ENCODE measurements around the gene TLE2. TPM values are rescaled to one million over a fixed set of nuclear protein-coding genes. Genes with fewer than 3 reads are reported as not detected.
"Not testable (repeated sequence)": the region's sequence is repeated elsewhere in the genome, so short reads cannot be mapped to it uniquely, and the experiment has no call there.

The TLE2 gene
- total RNA-seq, 4 donors from 2014 or later: 81.3 to 114 (median 90.3) TPM

DNA sequence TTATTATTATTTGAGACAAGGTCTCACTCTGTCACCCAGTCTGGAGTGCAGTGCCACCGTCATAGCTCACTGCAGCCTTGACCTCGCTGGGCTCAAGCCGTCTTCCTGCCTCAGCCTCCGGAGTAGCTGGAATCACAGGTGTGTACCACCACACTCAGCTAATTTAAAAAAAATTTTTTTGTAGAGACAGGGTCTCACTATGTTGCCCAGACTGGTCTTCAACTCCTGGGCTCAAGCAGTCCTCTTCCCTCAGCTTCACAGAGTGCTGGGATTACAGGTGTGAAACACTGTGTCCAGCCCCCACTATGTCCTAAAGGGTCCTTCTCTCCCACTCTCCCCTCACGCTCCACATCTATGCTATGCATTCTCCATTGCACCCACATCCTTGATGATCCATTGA, 9.1 kb upstream of the TLE2 start:
- Histone ChIP-seq H3K9me3 (no peaks in the 10 kb centered on the region), H3K27ac (no peak overlapping the region), H3K4me3 (replicated peaks in 1 of 3) (no peak overlapping the region), H3K27me3 (no peaks in the 10 kb centered on the region), H3K36me3 (no peaks in the 10 kb centered on the region), H3K4me1 (peaks cover 11 to 30% of the 10 kb centered on the region in 2 donors)
- no peak for TF ChIP-seq POLR2A (IDR thresholded peaks at IDR 0.05)
- TF ChIP-seq, protein P1, sequence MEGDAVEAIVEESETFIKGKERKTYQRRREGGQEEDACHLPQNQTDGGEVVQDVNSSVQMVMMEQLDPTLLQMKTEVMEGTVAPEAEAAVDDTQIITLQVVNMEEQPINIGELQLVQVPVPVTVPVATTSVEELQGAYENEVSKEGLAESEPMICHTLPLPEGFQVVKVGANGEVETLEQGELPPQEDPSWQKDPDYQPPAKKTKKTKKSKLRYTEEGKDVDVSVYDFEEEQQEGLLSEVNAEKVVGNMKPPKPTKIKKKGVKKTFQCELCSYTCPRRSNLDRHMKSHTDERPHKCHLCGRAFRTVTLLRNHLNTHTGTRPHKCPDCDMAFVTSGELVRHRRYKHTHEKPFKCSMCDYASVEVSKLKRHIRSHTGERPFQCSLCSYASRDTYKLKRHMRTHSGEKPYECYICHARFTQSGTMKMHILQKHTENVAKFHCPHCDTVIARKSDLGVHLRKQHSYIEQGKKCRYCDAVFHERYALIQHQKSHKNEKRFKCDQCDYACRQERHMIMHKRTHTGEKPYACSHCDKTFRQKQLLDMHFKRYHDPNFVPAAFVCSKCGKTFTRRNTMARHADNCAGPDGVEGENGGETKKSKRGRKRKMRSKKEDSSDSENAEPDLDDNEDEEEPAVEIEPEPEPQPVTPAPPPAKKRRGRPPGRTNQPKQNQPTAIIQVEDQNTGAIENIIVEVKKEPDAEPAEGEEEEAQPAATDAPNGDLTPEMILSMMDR (IDR thresholded peaks at IDR 0.05): no peak
- intact Hi-C loops (cut with DNase I): no loop called here
- WGBS, 2 donors: 85 to 86% methylated on average over 5 of the region's 5 CpGs
- DNase-seq: no peak

DNA sequence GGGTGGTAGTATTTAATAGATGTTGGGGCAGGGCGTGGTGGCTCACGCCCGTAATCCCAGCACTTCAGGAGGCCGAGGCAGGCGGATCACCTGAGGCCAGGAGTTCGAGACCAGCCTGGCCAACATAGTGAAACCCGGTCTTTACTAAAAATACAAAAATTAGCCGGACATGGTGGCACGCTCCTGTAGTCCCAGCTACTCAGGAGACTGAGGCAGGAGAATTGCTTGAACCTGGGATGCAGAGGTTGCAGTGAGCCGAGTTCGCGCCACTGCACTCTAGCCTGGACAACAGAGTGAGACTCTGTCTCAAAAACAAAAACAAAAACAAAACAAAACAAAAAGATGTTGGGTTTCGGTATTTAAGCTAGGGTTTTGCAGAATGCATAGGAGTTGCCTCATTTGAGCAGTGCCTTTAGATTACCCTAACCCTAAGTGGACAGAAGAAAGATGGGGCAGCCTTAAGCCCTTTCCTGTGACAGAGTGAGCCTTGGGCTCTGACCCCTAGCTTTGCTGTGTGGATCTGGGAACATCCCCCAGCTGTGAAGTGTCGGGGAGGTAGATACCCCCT, 8.0 kb upstream of the TLE2 start:
- Histone ChIP-seq H3K27ac (peak overlapping the region in 2 of 3 donors; percentile 77 to 95), H3K4me1 (peaks cover 11 to 30% of the 10 kb centered on the region in 2 donors)
- intact Hi-C loops (cut with DNase I); H3K36me3 ChIP-seq; DNase-seq; H3K9me3 ChIP-seq; H3K27me3 ChIP-seq; H3K4me3 ChIP-seq (replicated peaks in 1 of 3): not testable (repeated sequence)
- 83% methylated on average over 13 to 14 of the region's 14 CpGs for WGBS, 2 donors

DNA sequence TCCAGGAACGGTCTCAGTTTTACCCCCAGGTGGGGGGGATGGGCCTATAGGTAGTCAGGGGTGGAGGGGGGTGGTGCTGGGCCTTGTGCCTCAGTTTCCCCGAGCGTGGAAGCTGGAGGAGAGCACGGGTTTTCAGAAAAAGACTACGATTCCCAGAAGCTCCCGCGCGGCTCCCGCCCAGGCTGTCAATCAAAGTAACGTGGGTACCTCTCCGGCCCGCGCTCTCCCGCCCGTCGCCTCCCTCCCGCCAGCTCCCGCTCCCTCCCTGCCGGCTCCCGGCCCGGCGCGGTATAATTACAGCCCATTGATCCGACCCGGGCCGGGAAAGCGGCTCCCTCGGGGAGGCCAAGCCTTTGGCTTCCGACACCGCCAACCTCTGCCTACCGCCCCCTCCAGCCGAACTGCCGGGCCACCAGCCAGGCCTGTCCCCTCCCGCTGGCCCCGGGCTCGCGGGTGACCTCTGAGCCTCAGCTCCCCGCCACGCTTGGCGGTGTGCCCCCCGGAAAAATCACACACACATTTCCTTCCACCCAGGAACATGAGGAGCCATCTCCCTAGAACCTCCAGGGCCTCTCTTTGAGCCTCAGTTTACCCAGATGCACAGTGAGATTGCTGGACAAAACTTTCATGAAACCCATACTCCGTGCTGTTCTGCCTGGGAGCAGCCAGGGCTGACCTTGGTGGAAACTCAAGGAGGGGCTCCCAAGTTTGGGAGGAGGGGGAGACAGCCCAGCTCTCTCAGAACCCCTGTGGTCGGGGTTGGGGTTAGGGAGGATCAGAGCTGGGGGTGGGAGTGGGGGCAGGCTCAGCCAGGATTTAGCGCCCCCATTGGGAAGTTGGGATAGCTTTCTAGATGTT, 7.3 kb upstream of the TLE2 start:
- WGBS, 2 donors: 3 to 13% methylated on average over 3 to 11 of the region's 44 CpGs
- peak; percentile 93 to 94 for DNase-seq
- intact Hi-C loops (cut with DNase I): no loop called here
- H3K4me1 ChIP-seq: peaks cover 11 to 25% of the 10 kb centered on the region in 2 donors
- peak overlapping the region in 2 of 3 donors; percentile 27 to 42 for H3K4me3 ChIP-seq (replicated peaks in 1 of 3)
- TF ChIP-seq, protein P1 (IDR thresholded peaks at IDR 0.05): peak in 1 of 6 experiments; percentile 13
- TF ChIP-seq POLR2A (IDR thresholded peaks at IDR 0.05): peak in 1 of 2 donors; percentile 42
- no peaks in the 10 kb centered on the region for H3K9me3 ChIP-seq
- H3K27me3 ChIP-seq: no peaks in the 10 kb centered on the region
- peak overlapping the region; percentile 77 to 95 (median 94) for H3K27ac ChIP-seq
- H3K36me3 ChIP-seq: no peaks in the 10 kb centered on the region

GRCh38 chr19:3035542-3036118, 6.5 kb upstream of the TLE2 start:
- Histone ChIP-seq H3K4me3 (replicated peaks in 1 of 3) (peak overlapping the region in 2 of 3 donors; percentile 27 to 42), H3K36me3 (no peaks in the 10 kb centered on the region), H3K27ac (peak overlapping the region; percentile 77 to 95 (median 94)), H3K9me3 (no peaks in the 10 kb centered on the region), H3K4me1 (peaks cover 11 to 25% of the 10 kb centered on the region in 2 donors), H3K27me3 (no peaks in the 10 kb centered on the region)
- TF ChIP-seq POLR2A (IDR thresholded peaks at IDR 0.05): peak in 1 of 2 donors; percentile 61
- TF ChIP-seq, protein P1 (IDR thresholded peaks at IDR 0.05): no peak
- 0% methylated on average over 28 to 29 of the region's 29 CpGs for WGBS, 2 donors
- intact Hi-C loops (cut with DNase I): no loop called here
- DNase-seq: peak; percentile 99

GRCh38 chr19:3034656-3035541, 5.8 kb upstream of the TLE2 start:
- Histone ChIP-seq H3K36me3 (no peaks in the 10 kb centered on the region), H3K27ac (peak overlapping the region in 2 of 3 donors; percentile 77 to 95), H3K4me1 (peaks cover 11 to 28% of the 10 kb centered on the region in 2 donors), H3K4me3 (replicated peaks in 1 of 3) (peak overlapping the region in 1 of 3 donors; percentile 36), H3K9me3 (no peaks in the 10 kb centered on the region), H3K27me3 (no peaks in the 10 kb centered on the region)
- TF ChIP-seq, protein P1 (IDR thresholded peaks at IDR 0.05): no peak
- intact Hi-C loops (cut with DNase I): loop anchor here (5.0 kb wide), 1 partner anchor 72 kb away; no protein-coding TSS in a partner anchor
- 31 to 36% methylated on average over 18 to 28 of the region's 28 CpGs for WGBS, 2 donors
- DNase-seq: no peak

Data from thyroid gland (tissue), 4 donors.